Testis (tissue), 3 donors: ENCODE results near the gene CDC42BPB. TPM values are rescaled to one million over a fixed set of nuclear protein-coding genes. Genes with fewer than 3 reads are reported as not detected.

ENCODE experiments used
- DNase-seq: peaks from one replicate; pipeline ENCODE4 v3.0.0-alpha.2; 2019
- H3K27ac ChIP-seq, 2 donors: fragments of 200-600 bp; sonication (generic); one replicate each; pipeline ENCODE4 v1.5.1; 2019
- H3K27me3 ChIP-seq: fragments of 200-600 bp; sonication (generic); one replicate; pipeline ENCODE4 v1.5.1; 2019
- H3K36me3 ChIP-seq: fragments of 200-600 bp; sonication (generic); one replicate; pipeline ENCODE4 v1.5.1; 2017; ENCODE audit warnings: low read depth; ENCODE audit errors: missing control alignments
- H3K4me1 ChIP-seq: fragments of 200-600 bp; sonication (generic); one replicate; pipeline ENCODE4 v1.5.1; 2019
- H3K4me3 ChIP-seq, 2 donors: fragments of 200-600 bp; sonication (generic); one replicate each; pipeline ENCODE4 v1.5.1; 2017 to 2019
- H3K9me3 ChIP-seq: fragments of 200-600 bp; sonication (generic); one replicate; pipeline ENCODE4 v1.5.1; 2017
- CTCF ChIP-seq, 3 experiments: fragments of 450-650 bp in 2 of 3; fragments of 200-600 bp in 1 of 3; sonication (generic) in 1 of 3; IDR thresholded peaks; one replicate each; pipeline ENCODE4 v1.5.1; 2016 to 2019; ENCODE audit warnings: antibody characterized with exemption in 3 of 3, mild to moderate bottlenecking in 2 of 3, moderate library complexity in 1 of 3
- POLR2A ChIP-seq: fragments of 450-650 bp; IDR thresholded peaks from one replicate; pipeline ENCODE4 v1.6.1; 2017; ENCODE audit warnings: antibody characterized with exemption, mild to moderate bottlenecking, moderate library complexity
- WGBS, 2 donors: methylation state at CpG; one replicate each; pipeline ENCODE4 v1.1.5; 2018; 5-methylcytosine and 5-hydroxymethylcytosine counted together
- intact Hi-C: fragments of 100-400 bp; cut with DNase I; formaldehyde crosslinking; loops from one replicate; pipeline ENCODE4 v1.15.1; 2023; ENCODE audit warnings: low total_unique reads
- polyA plus RNA-seq: library from polyadenylated mRNA; stranded (reverse); fragments of 350-450 nt; fragmentation: Illumina TruSeq; extraction: RNeasy Lipid Tissue Mini Kit (QIAGEN cat#74804); gene quantifications from one replicate; pipeline ENCODE4 v1.2.3, GENCODE V29; 2014; ENCODE audit warnings: low read depth, low replicate concordance; ENCODE audit not compliant: insufficient read depth
- total RNA-seq, 2 donors: library from RNA; depleted of rRNA; stranded (reverse); fragments of >200 nt; gene quantifications; one replicate each; pipeline ENCODE4 v1.2.3, GENCODE V29; 2016

The CDC42BPB gene
- total and polyA plus RNA-seq, 3 donors from 2014 or later: 90.3 to 216 (median 201) TPM

DNA sequence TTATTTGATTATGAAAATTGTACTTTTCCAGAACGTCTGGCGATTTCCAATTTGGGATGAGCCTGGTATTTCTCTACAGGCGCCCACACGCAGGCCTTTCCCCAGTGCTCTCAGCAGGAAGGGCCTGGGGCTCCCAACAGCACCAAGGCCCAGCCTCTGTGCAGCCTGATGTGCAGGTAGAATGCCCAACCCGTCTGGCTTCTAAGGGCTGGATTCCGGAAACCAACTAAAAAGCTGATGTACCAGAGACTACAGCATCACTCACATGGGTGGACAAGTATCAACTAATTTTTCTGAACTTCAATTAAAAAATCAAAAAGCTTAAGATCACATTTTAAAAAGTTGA lies 25.8 kb downstream of the CDC42BPB start:
- intact Hi-C loops: no loop called here
- H3K4me3 ChIP-seq: no peak overlapping the region

DNA sequence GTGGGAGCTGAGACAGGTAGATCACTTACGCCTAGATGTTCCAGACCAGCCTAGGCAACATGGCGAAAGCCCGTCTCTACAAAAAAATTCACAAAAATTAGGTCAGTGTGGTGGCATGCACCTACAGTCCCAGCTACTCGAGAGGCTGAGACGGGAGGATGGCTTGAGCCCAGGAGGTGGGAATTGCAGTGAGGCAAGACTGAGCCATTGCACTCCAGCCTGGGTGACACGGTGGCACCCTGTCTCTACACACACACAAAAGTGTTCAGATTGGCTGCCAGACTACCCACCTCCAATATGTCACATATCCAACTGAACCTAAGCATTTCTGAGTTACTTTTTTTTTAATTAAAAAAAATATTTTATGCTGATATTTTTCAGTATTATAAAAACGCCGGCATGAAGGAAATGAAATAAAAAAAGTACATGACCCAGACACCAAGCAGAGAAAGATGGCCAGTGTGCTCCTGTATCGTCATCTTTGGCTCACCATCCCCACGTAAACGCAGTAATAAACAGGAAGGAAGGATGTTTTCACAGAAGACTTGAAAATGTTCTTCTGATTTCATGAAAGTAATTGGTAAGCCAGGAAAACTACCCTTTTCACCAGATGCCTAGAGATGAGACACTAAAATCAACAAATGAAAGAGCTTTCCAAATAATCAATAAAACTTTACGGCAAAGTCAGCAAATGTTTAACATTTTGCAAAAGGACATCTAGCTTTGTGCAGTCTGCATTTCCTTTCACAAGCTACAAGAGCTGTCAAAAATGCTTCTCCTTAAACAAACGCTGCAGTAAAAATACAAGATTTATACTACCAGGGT lies 26.4 kb downstream of the CDC42BPB start:
- TF ChIP-seq CTCF (IDR thresholded peaks at IDR 0.05) (no peak), POLR2A (no peak)
- DNase-seq: no peak
- Histone ChIP-seq H3K27ac (peak overlapping the region in 1 of 2 donors; percentile 63), H3K4me1 (peaks cover 3% of the 10 kb centered on the region), H3K4me3 (no peak overlapping the region), H3K27me3 (no peaks in the 10 kb centered on the region), H3K36me3 (no peaks in the 10 kb centered on the region), H3K9me3 (no peaks in the 10 kb centered on the region)
- intact Hi-C loops: no loop called here
- WGBS, 2 donors: 65 to 69% methylated on average over 13 of the region's 13 CpGs

More for the DNA sequence above, 25.8 kb downstream of the CDC42BPB start:
- H3K9me3 ChIP-seq: no peaks in the 10 kb centered on the region
- no peak for DNase-seq
- no peaks in the 10 kb centered on the region for H3K27me3 ChIP-seq
- peaks cover 3% of the 10 kb centered on the region for H3K4me1 ChIP-seq
- no peak for TF ChIP-seq POLR2A
- TF ChIP-seq CTCF (IDR thresholded peaks at IDR 0.05): no peak
- WGBS, 2 donors: 60 to 67% methylated on average over 6 of the region's 6 CpGs
- H3K36me3 ChIP-seq: no peaks in the 10 kb centered on the region
- peak overlapping the region in 1 of 2 donors; percentile 63 for H3K27ac ChIP-seq

DNA sequence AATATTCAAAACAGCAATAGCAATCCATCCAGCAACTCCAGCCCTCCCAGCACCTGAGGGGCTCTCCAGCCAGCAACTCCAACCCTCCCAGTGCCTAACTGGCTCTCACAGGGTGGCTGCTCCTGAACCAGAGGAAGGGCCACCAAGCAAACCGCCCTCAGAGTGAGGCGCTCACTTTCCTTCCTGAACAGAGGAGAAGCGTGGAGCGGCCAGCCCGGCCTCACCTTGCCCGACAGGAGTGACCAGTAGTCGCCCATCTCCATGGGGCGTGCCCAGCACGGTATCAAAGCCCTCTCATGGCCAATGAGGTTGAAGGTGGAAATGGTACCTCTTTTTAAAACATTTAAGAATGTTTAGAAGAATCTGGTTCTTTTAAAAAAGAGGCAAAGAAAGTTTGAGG lies 27.4 kb downstream of the CDC42BPB start:
- no peak for DNase-seq
- intact Hi-C loops: no loop called here
- Histone ChIP-seq H3K27me3 (no peaks in the 10 kb centered on the region), H3K27ac (no peak overlapping the region), H3K36me3 (no peaks in the 10 kb centered on the region), H3K4me3 (no peak overlapping the region), H3K9me3 (no peaks in the 10 kb centered on the region), H3K4me1 (peaks cover 3% of the 10 kb centered on the region)
- WGBS, 2 donors: 93 to 98% methylated on average over 9 of the region's 9 CpGs
- TF ChIP-seq POLR2A (no peak), CTCF (IDR thresholded peaks at IDR 0.05) (no peak)

- Histone ChIP-seq H3K4me3 (no peak overlapping the region), H3K27me3 (no peaks in the 10 kb centered on the region), H3K4me1 (peaks cover 9% of the 10 kb centered on the region), H3K36me3 (no peaks in the 10 kb centered on the region), H3K9me3 (no peaks in the 10 kb centered on the region), H3K27ac (peak overlapping the region in 1 of 2 donors; percentile 56)
- intact Hi-C loops: no loop called here
- TF ChIP-seq CTCF (IDR thresholded peaks at IDR 0.05): no peak
- no peak for DNase-seq
Observed at GRCh38 chr14:103028772-103029171, 28.6 kb downstream of the CDC42BPB start.
